ENCODE data around the gene SPSB4. TPM values are rescaled to one million over a fixed set of nuclear protein-coding genes. Genes with fewer than 3 reads are reported as not detected.

SPSB4 gene
- total RNA-seq, 4 donors from 2014 or later = 0.12 to 5.7 (median 0.58) TPM

- no peak for TF ChIP-seq CTCF (IDR thresholded peaks at IDR 0.05)
- ATAC-seq (ENCODE audit: low FRiP score) (no peak), DNase-seq (ENCODE audit: low spot score) (no peak)
Measured at GRCh38 chr3:141093971-141094684, 43.0 kb downstream of the SPSB4 start.

- DNase-seq (ENCODE audit: low spot score) = no peak
- TF ChIP-seq CTCF (IDR thresholded peaks at IDR 0.05) = no peak
- ATAC-seq (ENCODE audit: low FRiP score) = no peak
Measured at GRCh38 chr3:141094790-141095545, 43.8 kb downstream of the SPSB4 start.

- no peak for TF ChIP-seq CTCF (IDR thresholded peaks at IDR 0.05)
- ATAC-seq (ENCODE audit: low FRiP score) (no peak), DNase-seq (ENCODE audit: low spot score) (no peak)
Measured at GRCh38 chr3:141095546-141095937, 44.4 kb downstream of the SPSB4 start.

GRCh38 chr3:141096164-141096563, 45.0 kb downstream of the SPSB4 start:
- TF ChIP-seq CTCF (IDR thresholded peaks at IDR 0.05) = no peak
- ATAC-seq (ENCODE audit: low FRiP score) = no peak
- no peak for DNase-seq (ENCODE audit: low spot score)

GRCh38 chr3:141096981-141097380, 45.8 kb downstream of the SPSB4 start:
- no peak for DNase-seq (ENCODE audit: low spot score)
- no peak for ATAC-seq (ENCODE audit: low FRiP score)
- TF ChIP-seq CTCF (IDR thresholded peaks at IDR 0.05) = no peak

GRCh38 chr3:141100112-141100511, 49.0 kb downstream of the SPSB4 start:
- ATAC-seq (ENCODE audit: low FRiP score) (no peak), DNase-seq (ENCODE audit: low spot score) (no peak)

More at GRCh38 chr3:141100112-141100511, 49.0 kb downstream of the SPSB4 start:
- TF ChIP-seq CTCF (IDR thresholded peaks at IDR 0.05) = no peak

Measured in omental fat pad (tissue), 4 donors.